Liver (tissue), 9 donors: ENCODE results near the gene MUL1. TPM values are rescaled to one million over a fixed set of nuclear protein-coding genes. Genes with fewer than 3 reads are reported as not detected.

Experiments used
- DNase-seq: peaks from one replicate; pipeline ENCODE4 v3.0.0-alpha.2; 2017; ENCODE audit warnings: low spot score
- H3K27ac ChIP-seq, 2 donors: one replicate each; pipeline ENCODE4 v1.7.0; 2013; ENCODE audit warnings: inconsistent platforms in 2 of 2, low read length in 2 of 2, control low read depth in 1 of 2, low read depth in 1 of 2, mild to moderate bottlenecking in 1 of 2
- H3K27me3 ChIP-seq, 4 donors: one replicate each; pipeline versions ENCODE4 v1.6.1 to v1.7.0; 2013; ENCODE audit warnings: low read length in 3 of 4, inconsistent platforms in 1 of 4, mild to moderate bottlenecking in 1 of 4, moderate library complexity in 1 of 4; ENCODE audit not compliant: control insufficient read depth in 4 of 4, insufficient read depth in 4 of 4
- H3K36me3 ChIP-seq, 4 donors: one replicate each; pipeline versions ENCODE4 v1.6.1 to v1.7.0; 2013; ENCODE audit warnings: low read length in 3 of 4, mild to moderate bottlenecking in 3 of 4, low read depth in 1 of 4, moderate library complexity in 1 of 4; ENCODE audit not compliant: control insufficient read depth in 4 of 4, insufficient read depth in 3 of 4
- H3K4me1 ChIP-seq, 4 donors: one replicate each; pipeline versions ENCODE4 v1.6.1 to v1.7.0; 2013; ENCODE audit warnings: low read length in 3 of 4, mild to moderate bottlenecking in 3 of 4, moderate library complexity in 1 of 4; ENCODE audit not compliant: control insufficient read depth in 4 of 4, insufficient read depth in 4 of 4
- H3K4me3 ChIP-seq, 3 donors: one replicate each; pipeline versions ENCODE4 v1.6.1 to v1.7.0; 2013; ENCODE audit warnings: low read length in 3 of 3, control low read depth in 1 of 3, low read depth in 1 of 3, mild to moderate bottlenecking in 1 of 3
- H3K9ac ChIP-seq, 2 donors: one replicate each; pipeline ENCODE4 v1.7.0; 2013; ENCODE audit warnings: low read length in 2 of 2, mild to moderate bottlenecking in 2 of 2, moderate library complexity in 2 of 2, control low read depth in 1 of 2, low read depth in 1 of 2
- H3K9me3 ChIP-seq, 4 donors: one replicate each; pipeline versions ENCODE4 v1.6.1 to v1.7.0; 2013; ENCODE audit warnings: low read length in 3 of 4; ENCODE audit not compliant: control insufficient read depth in 4 of 4
- ATF3 ChIP-seq: IDR thresholded peaks from 2 replicates; pipeline ENCODE4 v1.6.1; 2016; ENCODE audit warnings: antibody characterized with exemption
- CTCF ChIP-seq: fragments of 150-350 bp; IDR thresholded peaks from 2 replicates; pipeline ENCODE4 v1.5.1; 2017; ENCODE audit warnings: improper control_type of control experiment, low read depth, low read length; ENCODE audit not compliant: missing input control
- EGR1 ChIP-seq, 2 donors: IDR thresholded peaks; 2 replicates each; pipeline ENCODE4 v1.6.1; 2016 to 2018; ENCODE audit warnings: antibody characterized with exemption in 2 of 2, low read depth in 2 of 2
- FOXA1 ChIP-seq: IDR thresholded peaks from 2 replicates; pipeline ENCODE4 v1.6.1; 2016; ENCODE audit warnings: antibody characterized with exemption
- FOXA2 ChIP-seq: IDR thresholded peaks from 2 replicates; pipeline ENCODE4 v1.6.1; 2016; ENCODE audit warnings: antibody characterized with exemption
- GABPA ChIP-seq, 2 donors: IDR thresholded peaks in 1 of 2; conservative IDR thresholded peaks in 1 of 2; 2 replicates each; pipeline ENCODE4 v1.6.1; 2016; ENCODE audit warnings: antibody characterized with exemption in 2 of 2, mild to moderate bottlenecking in 1 of 2, moderate library complexity in 1 of 2
- HNF4A ChIP-seq, 2 donors: conservative IDR thresholded peaks; 2 replicates each; pipeline ENCODE4 v1.6.1; 2016; ENCODE audit warnings: antibody characterized with exemption in 2 of 2, mild to moderate bottlenecking in 2 of 2
- HNF4G ChIP-seq: IDR thresholded peaks from 2 replicates; pipeline ENCODE4 v1.6.1; 2016; ENCODE audit warnings: antibody characterized with exemption
- JUND ChIP-seq, 2 donors: IDR thresholded peaks; 2 replicates each; pipeline ENCODE4 v1.6.1; 2016; ENCODE audit warnings: antibody characterized with exemption in 2 of 2
- MAX ChIP-seq: IDR thresholded peaks from 2 replicates; pipeline ENCODE4 v1.6.1; 2016; ENCODE audit warnings: antibody characterized with exemption
- NR2F2 ChIP-seq: IDR thresholded peaks from 2 replicates; pipeline ENCODE4 v1.6.1; 2016; ENCODE audit warnings: antibody characterized with exemption
- RAD21 ChIP-seq, 2 donors: IDR thresholded peaks; 2 replicates each; pipeline ENCODE4 v1.6.1; 2016; ENCODE audit warnings: antibody characterized with exemption in 2 of 2, mild to moderate bottlenecking in 2 of 2
- REST ChIP-seq: IDR thresholded peaks from 2 replicates; pipeline ENCODE4 v1.6.1; 2016; ENCODE audit warnings: antibody characterized with exemption, mild to moderate bottlenecking
- RXRA ChIP-seq, 2 donors: IDR thresholded peaks; 2 replicates each; pipeline ENCODE4 v1.6.1; 2017 to 2018; ENCODE audit warnings: antibody characterized with exemption in 2 of 2, mild to moderate bottlenecking in 1 of 2
- SP1 ChIP-seq: IDR thresholded peaks from 2 replicates; pipeline ENCODE4 v1.6.1; 2018; ENCODE audit warnings: antibody characterized with exemption, mild to moderate bottlenecking
- TAF1 ChIP-seq: conservative IDR thresholded peaks from 2 replicates; pipeline ENCODE4 v1.6.1; 2016; ENCODE audit warnings: antibody characterized with exemption, mild to moderate bottlenecking
- YY1 ChIP-seq: IDR thresholded peaks from 2 replicates; pipeline ENCODE4 v1.6.1; 2016; ENCODE audit warnings: antibody characterized with exemption, mild to moderate bottlenecking
- ZBTB33 ChIP-seq: IDR thresholded peaks from 2 replicates; pipeline ENCODE4 v1.6.1; 2016; ENCODE audit warnings: antibody characterized with exemption
- WGBS: extraction: QIAGEN DNeasy Blood & Tissue Kit; methylation state at CpG from one replicate; pipeline ENCODE4 v1.1.7; 2013; 5-methylcytosine and 5-hydroxymethylcytosine counted together
- polyA plus RNA-seq, 2 donors: library from polyadenylated mRNA; stranded (reverse) in 1 of 2; unstranded in 1 of 2; fragments of 200-250 nt in 1 of 2; fragments of >200 nt in 1 of 2; fragmentation: Nextera tagmentation in 1 of 2; extraction: Ambion mirVana in 1 of 2; gene quantifications; one replicate each; pipeline versions ENCODE4 v1.2.1 to v1.2.3, GENCODE V29; 2013 to 2015
- total RNA-seq, 2 donors: library from RNA; depleted of rRNA; stranded (reverse); fragments of >200 nt; gene quantifications; one replicate each; pipeline ENCODE4 v1.2.3, GENCODE V29; 2014
- donor health status: healthy.
- donor health status: healthy.
- donor health status: healthy.
- donor health status: healthy.
- donor health status: healthy.

Gene MUL1
- total and polyA plus RNA-seq, 4 donors, result 9.5 to 19.4 (median 16.8) TPM

GRCh38 chr1:20528221-20528620, 20.3 kb upstream of the MUL1 start:
- DNase-seq, result no peak
- no peaks in the 10 kb centered on the region for H3K36me3 ChIP-seq
- WGBS, result 52% methylated on average over 7 of the region's 7 CpGs
- no peaks in the 10 kb centered on the region for H3K9me3 ChIP-seq
- H3K4me1 ChIP-seq, result no peaks in the 10 kb centered on the region
- no peak overlapping the region for H3K9ac ChIP-seq
- peaks cover 0 to 3% (median 2%) of the 10 kb centered on the region in 4 donors for H3K27me3 ChIP-seq
- H3K27ac ChIP-seq, result no peak overlapping the region
- no peak for TF ChIP-seq HNF4G
- H3K4me3 ChIP-seq, result no peak overlapping the region

- Histone ChIP-seq H3K4me3 (no peak overlapping the region), H3K4me1 (peaks cover 0 to 3% (median 0%) of the 10 kb centered on the region in 4 donors), H3K9ac (no peak overlapping the region), H3K9me3 (no peaks in the 10 kb centered on the region), H3K27me3 (peaks cover 0 to 3% (median under 1%) of the 10 kb centered on the region in 4 donors), H3K36me3 (no peaks in the 10 kb centered on the region), H3K27ac (no peak overlapping the region)
- DNase-seq, result no peak
- TF ChIP-seq MAX (no peak), TAF1 (no peak), HNF4G (no peak), REST (no peak), JUND (IDR thresholded peaks at IDR 0.05) (no peak), NR2F2 (no peak), FOXA2 (no peak), CTCF (no peak), GABPA (IDR thresholded peaks at IDR 0.05 in 1 of 2, conservative IDR thresholded peaks at IDR 0.05 in 1 of 2) (no peak), FOXA1 (no peak), RXRA (IDR thresholded peaks at IDR 0.05) (no peak), EGR1 (IDR thresholded peaks at IDR 0.05; ENCODE audit: low read depth in 2 of 2) (no peak), HNF4A (conservative IDR thresholded peaks at IDR 0.05) (no peak), SP1 (no peak), YY1 (no peak), RAD21 (IDR thresholded peaks at IDR 0.05) (no peak), ATF3 (no peak), ZBTB33 (no peak)
- 82% methylated on average over 6 of the region's 6 CpGs for WGBS
These were observed 18.3 kb upstream of the MUL1 start for GRCh38 chr1:20526267-20526666.
